ENCODE results near the gene PPIH.
"Not testable (repeated sequence)": the region's sequence is repeated elsewhere in the genome, so short reads cannot be mapped to it uniquely, and the experiment has no call there.

DNA sequence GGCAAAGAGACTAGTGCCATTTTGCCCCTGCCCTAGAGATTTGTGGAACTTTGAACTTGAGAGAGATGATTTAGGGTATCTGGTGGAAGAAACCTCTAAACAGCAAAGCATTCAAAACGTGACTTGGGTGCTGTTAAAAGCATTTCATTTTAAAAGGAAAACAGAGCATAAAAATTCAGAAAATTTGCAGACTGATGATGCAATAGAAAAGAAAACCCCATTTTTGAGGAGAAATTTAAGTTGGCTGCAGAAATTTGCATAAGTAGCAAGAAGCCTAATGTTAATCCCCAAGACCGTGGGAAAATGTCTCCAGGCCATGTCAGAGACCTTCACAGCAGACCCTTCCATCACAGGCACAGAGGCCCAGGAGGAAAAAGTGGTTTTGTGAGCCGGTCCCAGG is 31.0 kb upstream of the PPIH start:
- TF ChIP-seq, protein P1, sequence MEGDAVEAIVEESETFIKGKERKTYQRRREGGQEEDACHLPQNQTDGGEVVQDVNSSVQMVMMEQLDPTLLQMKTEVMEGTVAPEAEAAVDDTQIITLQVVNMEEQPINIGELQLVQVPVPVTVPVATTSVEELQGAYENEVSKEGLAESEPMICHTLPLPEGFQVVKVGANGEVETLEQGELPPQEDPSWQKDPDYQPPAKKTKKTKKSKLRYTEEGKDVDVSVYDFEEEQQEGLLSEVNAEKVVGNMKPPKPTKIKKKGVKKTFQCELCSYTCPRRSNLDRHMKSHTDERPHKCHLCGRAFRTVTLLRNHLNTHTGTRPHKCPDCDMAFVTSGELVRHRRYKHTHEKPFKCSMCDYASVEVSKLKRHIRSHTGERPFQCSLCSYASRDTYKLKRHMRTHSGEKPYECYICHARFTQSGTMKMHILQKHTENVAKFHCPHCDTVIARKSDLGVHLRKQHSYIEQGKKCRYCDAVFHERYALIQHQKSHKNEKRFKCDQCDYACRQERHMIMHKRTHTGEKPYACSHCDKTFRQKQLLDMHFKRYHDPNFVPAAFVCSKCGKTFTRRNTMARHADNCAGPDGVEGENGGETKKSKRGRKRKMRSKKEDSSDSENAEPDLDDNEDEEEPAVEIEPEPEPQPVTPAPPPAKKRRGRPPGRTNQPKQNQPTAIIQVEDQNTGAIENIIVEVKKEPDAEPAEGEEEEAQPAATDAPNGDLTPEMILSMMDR (IDR thresholded peaks at IDR 0.05; ENCODE audit: borderline replicate concordance, extremely low read depth, low read length, poor library complexity, severe bottlenecking), result not testable (repeated sequence)
- TF ChIP-seq EZH2 (IDR thresholded peaks at IDR 0.05; ENCODE audit: borderline replicate concordance, low read depth, low read length, severe bottlenecking), result not testable (repeated sequence)
